SKM-1 treated with dmso at 0.1 percent for 144 hours (cell line): ENCODE data around the gene LASP1.
A peak's percentile ranks its signal among the peaks of the same experiment; 100 is the strongest.

Experiments
- DNase-seq: peaks from one replicate; lab custom pipeline; 2025; ENCODE audit not compliant: unreplicated experiment; lab: John Stamatoyannopoulos, UW

The LASP1 gene

DNA sequence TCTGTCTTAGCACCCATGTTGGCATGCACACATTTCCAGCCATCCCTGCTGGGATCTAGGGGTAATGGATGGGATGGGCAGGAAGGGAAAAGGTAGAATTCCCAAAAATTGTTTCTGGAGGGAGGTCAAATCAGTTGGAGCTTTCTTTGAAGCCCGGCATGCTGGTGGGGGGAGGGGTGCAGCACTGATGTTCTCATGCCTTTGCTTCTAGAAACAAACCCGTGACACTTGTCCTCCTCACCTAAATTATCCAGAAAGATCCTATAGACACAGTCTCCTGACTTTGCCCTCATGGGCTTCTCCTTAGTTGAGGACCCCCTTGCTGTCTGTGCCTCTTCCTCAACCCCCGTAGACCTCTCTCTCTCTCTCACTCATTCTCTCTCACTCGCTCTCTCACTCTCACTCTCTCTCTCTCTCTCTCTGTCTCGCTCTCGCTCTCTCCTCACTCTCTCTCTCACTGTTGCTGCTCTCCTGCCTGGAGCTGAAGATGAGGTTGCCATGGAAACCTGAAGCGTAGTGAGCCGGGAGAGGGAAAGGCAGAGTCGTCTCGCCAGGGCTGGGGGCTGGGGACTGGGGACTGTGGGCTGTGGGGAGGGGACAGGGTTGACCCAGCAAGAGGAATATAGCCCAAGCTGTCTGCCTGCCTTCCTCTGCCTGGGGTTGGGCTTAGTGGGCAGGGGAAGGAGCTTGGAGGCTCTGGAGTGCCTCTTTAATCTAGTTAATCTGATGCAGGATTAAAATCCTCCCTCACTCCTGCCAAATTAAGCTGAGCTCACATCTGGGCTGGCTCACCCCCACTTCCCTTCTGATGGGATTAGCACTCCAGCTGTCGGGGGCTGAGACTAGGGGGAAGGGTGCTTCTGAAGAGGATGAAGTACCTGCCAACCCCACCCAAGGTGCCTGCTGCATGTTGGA, 16.1 kb downstream of the LASP1 start:
- DNase-seq = no peak

DNA sequence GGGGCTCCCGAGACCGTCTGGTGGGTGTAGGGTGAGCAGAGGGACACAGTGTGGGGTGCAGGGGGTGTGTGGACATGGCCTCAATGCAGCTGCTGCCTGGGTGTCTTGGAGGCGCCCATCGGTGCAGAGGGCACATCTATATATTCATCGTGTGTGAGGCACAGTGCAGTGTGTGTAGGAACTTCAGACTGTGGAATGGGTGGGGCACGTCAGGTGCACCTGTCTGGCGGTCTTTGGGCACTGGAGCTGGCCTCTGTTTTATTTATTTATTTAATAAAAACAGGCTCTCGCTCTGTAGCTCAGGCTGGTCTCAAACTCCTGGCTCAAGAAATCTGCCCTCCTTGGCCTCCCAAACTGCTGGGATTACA, 16.8 kb downstream of the LASP1 start:
- no peak for DNase-seq

- DNase-seq = no peak
These were observed 19.0 kb downstream of the LASP1 start for GRCh38 chr17:38888842-38889241.

DNA sequence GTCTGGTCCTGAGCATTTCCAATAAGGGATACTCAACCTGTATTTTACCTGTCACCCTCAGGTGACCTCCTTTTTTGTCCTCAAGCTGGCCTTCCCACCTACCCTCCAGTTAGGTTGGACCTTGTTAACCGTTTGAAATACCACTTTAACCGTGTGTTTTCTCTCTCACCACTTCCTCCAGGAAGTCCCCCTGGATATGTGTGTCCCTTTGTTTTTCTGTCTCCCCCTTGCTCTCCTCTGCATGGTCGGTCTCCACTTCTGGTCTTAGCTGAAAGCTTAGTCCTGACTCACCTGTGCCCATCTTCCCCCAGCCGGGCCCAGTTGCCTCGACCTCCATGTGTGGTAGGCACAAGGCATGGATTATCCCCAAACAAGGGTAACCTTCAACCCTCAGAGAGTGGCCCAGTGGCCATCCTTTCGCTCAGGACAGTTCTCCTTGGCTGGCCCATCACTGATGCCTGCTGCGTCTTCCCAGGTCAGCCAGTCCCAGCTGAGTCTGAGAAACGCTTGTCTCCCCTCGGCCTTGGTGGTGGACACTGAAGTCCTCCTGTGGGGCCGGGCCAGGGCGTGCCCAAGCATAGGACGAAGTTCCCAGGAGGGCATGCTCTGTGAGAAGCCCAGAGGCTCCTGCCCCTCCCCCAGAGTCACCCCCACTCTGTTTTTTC, 20.0 kb downstream of the LASP1 start:
- no peak for DNase-seq

DNA sequence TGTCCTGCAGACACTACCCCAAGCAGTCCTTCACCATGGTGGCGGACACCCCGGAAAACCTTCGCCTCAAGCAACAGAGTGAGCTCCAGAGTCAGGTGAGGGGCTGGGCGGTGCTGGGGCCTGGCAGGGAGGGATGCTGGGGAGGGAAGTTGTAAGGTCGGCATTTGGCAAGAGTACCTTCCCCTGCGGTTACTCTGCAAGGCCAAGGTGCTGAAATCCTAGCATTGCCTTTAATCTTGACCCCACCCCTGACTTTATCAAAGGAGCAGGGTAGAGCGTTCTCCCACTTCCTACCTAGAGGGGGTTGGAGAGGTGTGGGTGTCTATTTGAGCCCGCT, 20.5 kb downstream of the LASP1 start:
- no peak for DNase-seq

GRCh38 chr17:38891441-38891840, 21.6 kb downstream of the LASP1 start:
- DNase-seq = no peak

- no peak for DNase-seq
These were observed 22.2 kb downstream of the LASP1 start for GRCh38 chr17:38892083-38892482.

DNA sequence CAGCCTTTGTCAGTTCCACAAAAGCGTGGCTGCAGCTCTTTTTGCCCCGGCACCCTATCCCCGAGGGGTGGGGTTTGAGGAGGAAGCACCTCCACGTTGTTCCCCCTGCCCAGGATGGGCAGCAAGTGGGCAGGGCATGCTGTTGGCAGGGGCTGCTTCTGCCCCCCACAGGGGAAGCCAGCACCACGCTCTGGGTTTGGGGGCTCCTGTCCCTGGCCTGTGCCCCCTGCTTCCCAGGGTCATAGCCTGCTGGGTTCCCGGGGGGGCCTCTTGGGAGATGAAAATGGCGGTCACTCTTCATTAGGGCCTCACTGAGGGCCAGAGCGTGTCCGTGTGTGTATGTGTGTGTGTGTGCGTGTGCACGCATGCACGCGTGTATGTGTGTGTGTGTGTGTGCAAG, 22.8 kb downstream of the LASP1 start:
- no peak for DNase-seq

- no peak for DNase-seq
These were observed 23.3 kb downstream of the LASP1 start for GRCh38 chr17:38893113-38893512.

GRCh38 chr17:38893607-38894006, 23.7 kb downstream of the LASP1 start:
- peak; percentile 77 for DNase-seq

DNA sequence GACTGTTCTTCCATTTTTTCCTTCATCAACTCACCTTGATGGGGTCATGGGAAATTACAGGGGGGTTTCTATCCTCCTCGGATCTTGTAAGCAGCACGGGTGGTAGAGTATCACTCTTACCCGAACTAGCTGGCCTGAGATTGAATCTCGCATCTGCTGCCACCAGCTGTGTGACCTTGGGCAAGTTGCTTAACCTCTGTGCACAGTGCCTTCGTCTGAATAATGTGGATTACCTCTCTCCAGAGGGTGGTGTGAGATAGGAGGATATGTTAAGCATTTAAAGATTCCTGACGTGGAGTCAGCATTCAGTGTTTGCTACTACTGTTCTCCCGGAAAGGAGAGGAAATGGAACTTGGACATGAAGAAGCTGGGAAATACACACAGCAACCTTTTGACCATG, 24.4 kb downstream of the LASP1 start:
- no peak for DNase-seq

GRCh38 chr17:38896346-38896954, 26.6 kb downstream of the LASP1 start:
- no peak for DNase-seq

- no peak for DNase-seq
These were observed 27.3 kb downstream of the LASP1 start for GRCh38 chr17:38897176-38897575.

DNA sequence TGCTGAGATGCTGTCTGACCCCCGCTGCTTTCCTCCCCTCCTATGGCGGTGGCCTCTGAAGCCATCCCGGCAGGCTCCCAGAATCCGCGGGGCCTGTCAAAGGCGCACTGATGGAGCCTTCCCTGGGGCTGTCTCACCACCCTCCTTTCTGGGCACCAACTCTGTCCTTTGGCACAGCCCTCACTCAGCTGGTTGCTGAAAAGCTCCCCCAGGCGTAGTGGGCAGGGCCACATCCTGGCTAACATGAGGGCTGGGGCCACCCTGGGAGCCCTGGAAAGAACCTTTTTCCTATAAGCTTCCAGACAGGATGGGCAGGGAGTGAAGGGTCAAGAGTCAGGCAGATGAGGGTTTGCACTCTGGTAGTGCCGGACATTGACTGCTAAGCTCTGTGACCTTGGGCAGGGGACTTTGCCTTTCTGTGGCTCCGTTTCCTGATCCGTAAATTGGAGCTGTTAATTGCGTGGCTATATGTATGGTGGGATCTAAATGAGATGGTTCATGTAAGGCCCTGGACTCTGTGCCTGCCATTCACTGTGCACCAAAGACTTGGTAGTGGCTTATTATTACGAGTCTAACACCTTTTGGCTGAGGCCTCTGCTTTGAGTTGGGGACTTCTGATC, 27.9 kb downstream of the LASP1 start:
- DNase-seq = no peak

DNA sequence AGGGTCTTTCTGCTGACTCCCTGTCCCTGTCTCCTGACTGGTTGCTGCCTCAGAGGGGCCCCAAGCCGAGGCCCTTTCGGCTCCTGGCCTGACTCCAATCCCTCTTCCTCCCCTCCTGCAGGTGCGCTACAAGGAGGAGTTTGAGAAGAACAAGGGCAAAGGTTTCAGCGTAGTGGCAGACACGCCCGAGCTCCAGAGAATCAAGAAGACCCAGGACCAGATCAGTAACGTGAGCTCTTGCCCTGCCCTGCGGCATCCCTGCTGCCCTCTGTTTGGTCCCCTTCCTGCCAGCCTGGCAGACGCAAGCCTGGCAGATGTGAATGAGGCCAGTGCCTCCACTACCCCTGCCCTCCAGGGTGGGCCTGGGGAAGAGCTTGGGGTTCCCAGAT, 28.4 kb downstream of the LASP1 start:
- DNase-seq = no peak

DNA sequence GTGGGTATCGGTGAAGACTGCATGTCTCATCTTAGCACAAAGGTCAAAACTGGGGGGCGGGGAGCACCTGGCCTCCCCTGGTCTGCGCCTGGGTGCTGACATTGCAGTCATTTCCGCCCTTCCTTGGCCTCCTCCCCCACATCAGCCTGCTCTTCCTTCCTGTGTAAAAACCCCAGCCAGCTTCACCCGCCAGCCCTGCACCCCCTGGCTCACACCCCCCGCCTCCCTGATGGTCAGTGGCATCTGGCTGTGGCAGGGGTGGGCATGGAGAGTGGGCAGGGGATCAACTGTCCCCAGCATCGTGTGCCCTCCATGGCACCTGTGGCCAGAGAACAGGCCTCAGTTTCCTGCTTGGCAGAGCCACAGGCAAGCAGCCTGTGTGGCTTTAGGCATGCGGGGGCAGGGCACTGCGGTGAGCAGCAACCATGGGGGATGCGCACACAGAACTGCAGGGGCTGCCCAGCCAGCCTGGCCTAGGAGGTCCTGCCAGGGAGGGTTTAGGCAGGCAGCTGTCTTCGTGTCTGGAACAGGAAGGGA, 29.0 kb downstream of the LASP1 start:
- peak; percentile 78 for DNase-seq

- DNase-seq = no peak
These were observed 29.6 kb downstream of the LASP1 start for GRCh38 chr17:38899421-38899820.

- DNase-seq = peak; percentile 96
These were observed 31.3 kb downstream of the LASP1 start for GRCh38 chr17:38900978-38901656.

DNA sequence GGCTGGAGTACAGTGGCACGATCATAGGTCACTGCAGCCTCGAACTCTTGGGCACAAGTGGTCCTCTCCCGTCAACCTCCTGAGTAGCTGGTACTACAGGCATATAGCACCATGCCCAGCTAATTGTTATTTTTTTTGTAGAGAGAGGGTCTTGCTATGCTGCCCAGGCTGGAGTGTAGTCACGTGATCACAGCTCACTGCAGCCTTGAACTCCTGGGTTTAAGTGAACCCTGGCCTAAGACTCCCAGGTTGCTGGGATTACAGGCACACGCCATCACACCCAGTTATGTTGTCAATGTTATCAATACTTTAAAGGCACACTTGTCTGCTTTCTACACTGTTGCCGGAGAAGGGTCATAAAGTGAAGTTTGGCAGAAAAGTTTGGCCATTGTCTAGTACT, 33.5 kb downstream of the LASP1 start:
- DNase-seq = no peak

- no peak for DNase-seq
These were observed 35.0 kb downstream of the LASP1 start for GRCh38 chr17:38904892-38905291.

DNA sequence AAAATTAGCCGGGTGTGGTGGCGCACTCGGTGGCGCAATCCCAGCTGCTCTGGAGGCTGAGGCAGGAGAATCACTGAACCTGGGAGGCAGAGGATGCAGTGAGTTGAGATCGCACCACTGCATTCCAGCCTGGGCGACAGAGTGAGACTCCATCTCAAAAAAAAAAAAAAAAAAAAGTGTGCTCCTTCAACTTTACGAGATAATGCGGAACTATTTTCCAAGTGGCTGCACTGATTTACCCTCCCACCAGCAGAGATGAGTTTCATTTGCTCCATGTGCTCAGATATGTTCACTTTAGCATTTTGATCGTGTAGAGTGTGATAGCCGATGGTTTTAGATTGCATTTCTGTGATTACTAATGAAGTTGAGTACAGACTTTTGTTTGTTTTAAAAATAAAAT, 35.5 kb downstream of the LASP1 start:
- DNase-seq = no peak
